HG03558 (cell line): ENCODE measurements around the gene SNCB.

Experiments
- ATAC-seq: cut with Tn5 transposase; IDR thresholded peaks from one replicate; pipeline ENCODE4 v1.9.1; 2021; ENCODE audit warnings: moderate number of reproducible peaks; ENCODE audit not compliant: unreplicated experiment; ENCODE audit errors: extremely low read depth

Gene SNCB

GRCh38 chr5:176579323-176579722 is 51.0 kb downstream of the SNCB start:
- ATAC-seq: no peak

GRCh38 chr5:176578391-176578808 is 51.9 kb downstream of the SNCB start:
- no peak for ATAC-seq

GRCh38 chr5:176577312-176578176 is 52.8 kb downstream of the SNCB start:
- ATAC-seq: no peak

- ATAC-seq: no peak
Observed at GRCh38 chr5:176575488-176576422, 54.6 kb downstream of the SNCB start.

- ATAC-seq: no peak
Observed at GRCh38 chr5:176575066-176575465, 55.3 kb downstream of the SNCB start.

GRCh38 chr5:176574297-176574591 is 56.1 kb downstream of the SNCB start:
- no peak for ATAC-seq

GRCh38 chr5:176573564-176574296 is 56.6 kb downstream of the SNCB start:
- ATAC-seq: no peak
